Measurements from ENCODE around the gene MMAA.
A peak's percentile ranks its signal among the peaks of the same experiment; 100 is the strongest.

Gene MMAA

DNA sequence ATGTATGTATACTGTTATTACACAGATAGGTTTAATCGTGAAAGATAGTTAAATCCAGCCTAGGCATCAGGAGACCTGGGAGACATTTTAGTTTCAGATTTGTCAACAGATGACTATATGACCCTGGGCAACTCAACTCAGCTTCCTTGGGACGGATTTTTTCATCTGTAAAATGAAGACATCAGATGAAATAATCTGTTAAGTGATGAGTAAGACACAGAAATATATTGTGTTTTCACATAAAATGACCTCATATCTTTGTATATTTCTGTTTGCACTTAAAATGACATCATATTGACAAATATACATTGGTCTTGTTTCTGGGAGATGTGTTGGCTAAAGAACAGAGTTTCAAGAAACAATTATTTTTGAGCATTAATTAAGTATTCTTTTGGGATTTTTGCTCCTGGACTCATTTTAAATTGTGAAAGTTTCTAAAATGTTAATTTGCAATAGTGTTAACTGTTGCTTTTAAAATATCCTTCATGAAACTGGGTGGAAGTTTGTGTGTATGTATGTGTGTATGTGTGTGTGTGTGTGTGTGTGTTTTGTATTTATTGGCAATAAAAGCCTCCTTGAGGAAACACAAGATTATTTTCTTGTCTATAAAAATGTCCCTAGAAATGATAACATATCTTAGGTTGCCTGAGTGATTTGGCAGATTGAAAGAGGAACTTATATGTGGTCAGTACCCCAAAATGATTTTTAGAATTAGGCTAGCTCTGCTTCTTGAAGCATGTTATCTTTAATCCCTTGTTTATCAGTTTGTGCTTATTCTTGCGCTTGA lies 29.1 kb upstream of the MMAA start:
- Mint-ChIP-seq H3K36me3 (ENCODE audit: low read depth) (no peaks in the 10 kb centered on the region), H3K4me3 (no peak overlapping the region), H3K27me3 (ENCODE audit: low read depth, poor library complexity) (peaks cover 18% of the 10 kb centered on the region), H3K27ac (no peak overlapping the region), H3K9me3 (peaks cover 36% of the 10 kb centered on the region), H3K4me1 (no peaks in the 10 kb centered on the region)
- DNase-seq: no peak
- TF ChIP-seq, protein P1, sequence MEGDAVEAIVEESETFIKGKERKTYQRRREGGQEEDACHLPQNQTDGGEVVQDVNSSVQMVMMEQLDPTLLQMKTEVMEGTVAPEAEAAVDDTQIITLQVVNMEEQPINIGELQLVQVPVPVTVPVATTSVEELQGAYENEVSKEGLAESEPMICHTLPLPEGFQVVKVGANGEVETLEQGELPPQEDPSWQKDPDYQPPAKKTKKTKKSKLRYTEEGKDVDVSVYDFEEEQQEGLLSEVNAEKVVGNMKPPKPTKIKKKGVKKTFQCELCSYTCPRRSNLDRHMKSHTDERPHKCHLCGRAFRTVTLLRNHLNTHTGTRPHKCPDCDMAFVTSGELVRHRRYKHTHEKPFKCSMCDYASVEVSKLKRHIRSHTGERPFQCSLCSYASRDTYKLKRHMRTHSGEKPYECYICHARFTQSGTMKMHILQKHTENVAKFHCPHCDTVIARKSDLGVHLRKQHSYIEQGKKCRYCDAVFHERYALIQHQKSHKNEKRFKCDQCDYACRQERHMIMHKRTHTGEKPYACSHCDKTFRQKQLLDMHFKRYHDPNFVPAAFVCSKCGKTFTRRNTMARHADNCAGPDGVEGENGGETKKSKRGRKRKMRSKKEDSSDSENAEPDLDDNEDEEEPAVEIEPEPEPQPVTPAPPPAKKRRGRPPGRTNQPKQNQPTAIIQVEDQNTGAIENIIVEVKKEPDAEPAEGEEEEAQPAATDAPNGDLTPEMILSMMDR (IDR thresholded peaks at IDR 0.05): no peak

DNA sequence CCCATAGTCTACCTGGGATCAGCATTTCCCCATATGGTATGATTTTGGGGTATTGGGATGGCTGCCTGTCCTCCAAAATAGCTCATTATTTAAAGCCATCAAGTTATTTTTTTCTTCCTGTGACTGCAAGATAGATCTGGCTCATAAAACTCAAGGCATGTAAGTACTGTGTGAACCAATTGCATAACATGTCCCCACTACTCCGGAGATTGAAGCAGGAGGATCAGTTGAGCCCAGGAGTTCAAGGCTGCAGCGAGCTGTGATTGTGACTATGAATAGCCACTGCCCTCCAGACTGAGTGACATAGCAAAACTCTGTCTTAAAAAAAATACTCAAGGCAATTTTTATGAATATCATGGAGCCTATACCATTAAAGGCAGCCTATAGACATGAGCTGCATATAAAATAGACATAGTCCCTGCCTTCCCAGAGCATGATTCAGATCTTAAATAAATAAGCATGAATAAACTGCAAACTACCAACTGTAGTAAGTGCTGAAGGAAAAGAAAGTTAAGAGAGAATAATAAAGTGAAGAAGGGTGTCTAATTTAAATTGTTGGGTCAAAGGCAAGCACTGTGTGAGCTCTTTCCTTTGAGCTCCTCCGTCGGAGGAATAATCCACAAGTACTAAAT lies 16.9 kb upstream of the MMAA start:
- TF ChIP-seq, protein P1 (IDR thresholded peaks at IDR 0.05): no peak
- Mint-ChIP-seq H3K27me3 (ENCODE audit: low read depth, poor library complexity) (peaks cover 5% of the 10 kb centered on the region), H3K27ac (no peak overlapping the region), H3K4me3 (no peak overlapping the region), H3K36me3 (ENCODE audit: low read depth) (peaks cover 15% of the 10 kb centered on the region), H3K9me3 (peaks cover 28% of the 10 kb centered on the region), H3K4me1 (no peaks in the 10 kb centered on the region)
- no peak for DNase-seq

DNA sequence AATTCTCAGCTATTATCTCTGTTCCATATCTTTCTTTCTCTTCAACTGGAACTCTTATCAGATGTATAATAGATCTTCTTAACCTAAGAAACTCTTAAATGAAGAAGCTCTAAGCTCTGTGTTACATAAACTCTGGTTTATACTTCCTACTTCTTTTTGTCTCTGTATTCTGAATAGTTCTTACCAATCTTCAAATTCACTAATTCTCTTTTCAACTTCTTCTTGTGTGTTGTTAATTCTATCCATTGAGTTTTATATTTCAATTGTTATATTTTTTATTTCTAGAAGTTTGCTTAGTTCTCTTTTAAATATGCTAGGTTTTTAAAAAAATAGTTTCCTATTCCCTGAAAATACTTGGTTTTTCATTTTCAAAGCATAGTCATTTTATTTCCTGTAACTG lies 13.2 kb upstream of the MMAA start:
- peaks cover 25% of the 10 kb centered on the region for H3K9me3 Mint-ChIP-seq
- peaks cover 8% of the 10 kb centered on the region for H3K27me3 Mint-ChIP-seq (ENCODE audit: low read depth, poor library complexity)
- no peak for DNase-seq
- H3K27ac Mint-ChIP-seq: no peak overlapping the region
- peaks cover 11% of the 10 kb centered on the region for H3K36me3 Mint-ChIP-seq (ENCODE audit: low read depth)
- H3K4me3 Mint-ChIP-seq: no peak overlapping the region
- TF ChIP-seq, protein P1 (IDR thresholded peaks at IDR 0.05): no peak
- H3K4me1 Mint-ChIP-seq: no peaks in the 10 kb centered on the region

DNA sequence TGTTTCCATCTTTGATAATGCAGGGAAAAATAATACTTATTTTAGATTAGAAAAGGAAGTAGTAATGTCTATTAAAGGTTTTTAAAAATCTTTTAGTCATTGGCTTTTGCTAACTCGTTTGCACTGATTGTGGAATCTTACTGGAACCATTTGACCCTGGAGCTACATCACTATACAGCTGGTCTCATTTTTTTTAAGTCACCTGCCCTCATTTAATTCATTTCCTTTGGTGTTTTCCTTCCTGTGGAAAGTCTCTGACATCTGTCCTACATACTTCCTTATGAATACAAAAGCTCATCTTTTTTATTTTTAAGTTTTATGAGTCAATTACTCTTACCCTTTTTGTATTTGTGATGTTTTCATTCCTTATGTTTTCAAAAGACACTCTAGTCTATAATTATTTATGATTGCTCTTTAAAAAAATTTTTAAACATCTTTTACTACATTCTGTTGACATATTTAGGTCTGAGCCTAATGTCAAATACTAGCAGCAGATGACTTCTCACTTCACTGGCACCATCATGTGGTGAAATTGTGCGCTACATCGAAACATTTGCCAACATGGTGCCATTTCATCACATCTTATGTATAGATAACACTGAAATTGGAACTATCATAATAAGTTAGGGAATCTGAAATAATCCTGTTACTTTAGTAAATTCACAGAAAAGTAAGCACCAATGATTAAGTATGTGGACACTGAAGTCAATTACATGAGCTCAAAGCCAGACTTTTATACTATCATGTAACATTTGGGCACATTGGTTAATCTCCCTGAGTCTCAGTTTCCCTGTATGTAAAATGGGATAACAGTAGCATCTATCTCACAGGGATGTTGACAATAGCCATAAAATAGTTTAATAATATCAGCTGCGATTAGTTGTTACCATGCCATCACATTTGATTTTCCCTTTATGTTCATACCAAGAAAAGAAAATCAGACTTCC lies 9.4 kb upstream of the MMAA start:
- peaks cover 13% of the 10 kb centered on the region for H3K27me3 Mint-ChIP-seq (ENCODE audit: low read depth, poor library complexity)
- TF ChIP-seq, protein P1 (IDR thresholded peaks at IDR 0.05): peak; percentile 67
- H3K27ac Mint-ChIP-seq: no peak overlapping the region
- H3K4me1 Mint-ChIP-seq: no peaks in the 10 kb centered on the region
- H3K4me3 Mint-ChIP-seq: no peak overlapping the region
- peak; percentile 64 for DNase-seq
- H3K36me3 Mint-ChIP-seq (ENCODE audit: low read depth): peaks cover 11% of the 10 kb centered on the region
- peaks cover 22% of the 10 kb centered on the region for H3K9me3 Mint-ChIP-seq

DNA sequence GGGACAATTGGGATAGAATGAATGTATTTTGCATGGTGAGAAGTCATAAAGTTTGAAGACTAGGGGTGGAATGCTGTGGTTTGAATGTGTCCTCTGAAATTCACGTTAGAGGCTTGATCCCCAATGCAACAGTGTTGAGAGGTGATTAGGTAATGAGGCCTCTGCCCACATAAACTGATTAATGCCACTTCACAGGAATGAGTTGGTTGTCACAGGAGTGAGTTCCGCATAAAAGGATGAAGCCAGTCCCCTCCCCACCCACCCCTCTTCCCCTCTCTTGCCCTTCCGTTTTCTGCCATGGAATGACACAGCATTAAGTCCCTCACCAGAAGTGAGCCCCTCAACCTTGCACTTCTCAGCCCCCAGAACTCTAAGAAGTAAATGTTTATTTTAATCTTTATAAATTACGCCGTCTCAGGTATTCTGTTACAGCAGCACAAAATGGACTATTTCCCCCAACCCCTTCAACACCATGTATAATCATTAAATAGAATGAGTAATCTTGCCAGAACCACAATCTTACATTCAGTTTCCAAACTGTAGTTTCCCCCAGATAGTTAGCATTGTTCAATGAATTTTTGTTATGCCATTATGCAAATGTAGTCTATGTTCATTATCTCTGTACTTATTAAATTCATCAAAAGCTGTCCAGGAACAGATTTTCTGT lies 5.5 kb upstream of the MMAA start:
- TF ChIP-seq, protein P1 (IDR thresholded peaks at IDR 0.05): no peak
- Mint-ChIP-seq H3K27me3 (ENCODE audit: low read depth, poor library complexity) (peaks cover 8% of the 10 kb centered on the region), H3K4me3 (no peak overlapping the region), H3K9me3 (no peaks in the 10 kb centered on the region), H3K4me1 (peaks cover 14% of the 10 kb centered on the region), H3K27ac (no peak overlapping the region), H3K36me3 (ENCODE audit: low read depth) (no peaks in the 10 kb centered on the region)
- DNase-seq: no peak
